Measurements from ENCODE around the gene SRC. TPM values are rescaled to one million over a fixed set of nuclear protein-coding genes. Genes with fewer than 3 reads are reported as not detected.

The SRC gene
- polyA plus RNA-seq, 1 experiment, result 35.4 TPM

- Histone ChIP-seq H3K27me3 (ENCODE audit: control insufficient read depth, insufficient read depth, low read length) (peaks cover 22% of the 10 kb centered on the region), H3K4me3 (ENCODE audit: low read depth, low read length) (no peak overlapping the region), H3K36me3 (ENCODE audit: control insufficient read depth, insufficient read depth, low read length) (no peaks in the 10 kb centered on the region)
- DNase-seq (ENCODE audit: low read depth), result no peak
- POLR2A ChIA-PET, result no interaction called here
- CTCF ChIA-PET, result no interaction called here
- no peak for TF ChIP-seq CTCF (IDR thresholded peaks at IDR 0.05; ENCODE audit: insufficient read depth, low read depth, low read length)
Measured at GRCh38 chr20:37430044-37430443, 84.1 kb downstream of the SRC start.

GRCh38 chr20:37430778-37431460, 85.0 kb downstream of the SRC start:
- no peak for DNase-seq (ENCODE audit: low read depth)
- ChIA-PET CTCF (no interaction called here), POLR2A (no interaction called here)
- H3K27me3 ChIP-seq (ENCODE audit: control insufficient read depth, insufficient read depth, low read length), result peaks cover 17% of the 10 kb centered on the region
- no peaks in the 10 kb centered on the region for H3K36me3 ChIP-seq (ENCODE audit: control insufficient read depth, insufficient read depth, low read length)
- no peak overlapping the region for H3K4me3 ChIP-seq (ENCODE audit: low read depth, low read length)
- no peak for TF ChIP-seq CTCF (IDR thresholded peaks at IDR 0.05; ENCODE audit: insufficient read depth, low read depth, low read length)

GRCh38 chr20:37431786-37432185, 85.8 kb downstream of the SRC start:
- POLR2A ChIA-PET, result no interaction called here
- H3K36me3 ChIP-seq (ENCODE audit: control insufficient read depth, insufficient read depth, low read length), result no peaks in the 10 kb centered on the region
- TF ChIP-seq CTCF (IDR thresholded peaks at IDR 0.05; ENCODE audit: insufficient read depth, low read depth, low read length), result no peak
- no peak overlapping the region for H3K4me3 ChIP-seq (ENCODE audit: low read depth, low read length)
- no peak for DNase-seq (ENCODE audit: low read depth)
- CTCF ChIA-PET, result no interaction called here
- peaks cover 18% of the 10 kb centered on the region for H3K27me3 ChIP-seq (ENCODE audit: control insufficient read depth, insufficient read depth, low read length)

GRCh38 chr20:37432606-37433005, 86.7 kb downstream of the SRC start:
- no peak for TF ChIP-seq CTCF (IDR thresholded peaks at IDR 0.05; ENCODE audit: insufficient read depth, low read depth, low read length)
- H3K27me3 ChIP-seq (ENCODE audit: control insufficient read depth, insufficient read depth, low read length), result peaks cover 18% of the 10 kb centered on the region
- no peaks in the 10 kb centered on the region for H3K36me3 ChIP-seq (ENCODE audit: control insufficient read depth, insufficient read depth, low read length)
- H3K4me3 ChIP-seq (ENCODE audit: low read depth, low read length), result no peak overlapping the region
- ChIA-PET CTCF (no interaction called here), POLR2A (no interaction called here)
- no peak for DNase-seq (ENCODE audit: low read depth)

- POLR2A ChIA-PET, result no interaction called here
- Histone ChIP-seq H3K27me3 (ENCODE audit: control insufficient read depth, insufficient read depth, low read length) (peaks cover 21% of the 10 kb centered on the region), H3K4me3 (ENCODE audit: low read depth, low read length) (no peak overlapping the region), H3K36me3 (ENCODE audit: control insufficient read depth, insufficient read depth, low read length) (no peaks in the 10 kb centered on the region)
- CTCF ChIA-PET, result interaction anchor here (0.8 kb wide), 1 partner anchor 24 kb away, joined by 3 read pairs; no protein-coding TSS in a partner anchor
- DNase-seq (ENCODE audit: low read depth), result no peak
- TF ChIP-seq CTCF (IDR thresholded peaks at IDR 0.05; ENCODE audit: insufficient read depth, low read depth, low read length), result no peak
Measured at GRCh38 chr20:37435607-37436006, 89.7 kb downstream of the SRC start.
